Measurements from ENCODE around the gene DCN.

Gene DCN

DNA sequence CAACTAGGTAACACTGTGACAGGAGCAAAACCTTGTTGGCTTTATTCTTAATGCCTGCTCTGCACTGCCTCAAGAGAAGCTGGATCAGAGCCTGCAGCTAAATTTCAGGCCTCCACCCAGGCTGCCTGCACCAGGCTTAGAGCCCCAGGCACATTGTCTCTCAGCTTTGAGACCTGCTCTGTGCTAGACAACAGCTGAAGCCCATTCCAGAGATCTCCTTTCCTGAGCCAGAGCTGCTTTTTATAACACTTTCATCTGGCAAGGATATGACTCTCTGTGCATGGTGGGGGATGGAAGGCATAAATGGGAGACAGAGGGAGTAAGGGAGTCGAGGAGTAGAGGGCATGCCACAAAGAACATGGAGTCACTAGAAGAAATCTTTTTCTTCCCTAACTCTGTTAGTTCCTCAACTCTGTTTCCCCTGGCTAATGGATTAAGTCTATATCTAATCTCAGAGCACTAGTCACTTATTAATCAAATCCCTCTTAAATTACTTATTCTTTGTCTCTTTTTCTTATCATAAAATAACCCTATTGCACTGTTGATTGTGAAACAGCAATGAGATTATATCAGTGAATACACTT, 44.2 kb downstream of the DCN start:
- DNase-seq (ENCODE audit: low read depth) = no peak

DNA sequence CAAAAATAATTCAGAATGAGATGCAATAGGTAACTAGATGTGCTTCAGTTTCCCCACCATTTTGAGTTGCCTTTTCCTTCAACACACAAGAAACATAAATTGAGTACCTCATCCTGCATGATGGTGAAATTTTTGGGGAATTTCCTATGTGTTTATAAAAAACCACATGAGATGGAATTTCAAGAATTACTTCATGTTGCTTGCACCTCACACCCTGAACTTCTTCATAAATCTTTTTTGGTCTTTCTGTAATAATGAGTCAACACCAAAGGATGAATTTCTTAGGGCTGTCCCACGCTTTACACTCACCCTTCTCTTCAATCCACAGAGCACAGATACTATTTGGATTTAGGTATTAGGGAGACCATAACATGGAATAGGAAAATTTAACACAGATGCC, 48.7 kb downstream of the DCN start:
- no peak for DNase-seq (ENCODE audit: low read depth)

DNA sequence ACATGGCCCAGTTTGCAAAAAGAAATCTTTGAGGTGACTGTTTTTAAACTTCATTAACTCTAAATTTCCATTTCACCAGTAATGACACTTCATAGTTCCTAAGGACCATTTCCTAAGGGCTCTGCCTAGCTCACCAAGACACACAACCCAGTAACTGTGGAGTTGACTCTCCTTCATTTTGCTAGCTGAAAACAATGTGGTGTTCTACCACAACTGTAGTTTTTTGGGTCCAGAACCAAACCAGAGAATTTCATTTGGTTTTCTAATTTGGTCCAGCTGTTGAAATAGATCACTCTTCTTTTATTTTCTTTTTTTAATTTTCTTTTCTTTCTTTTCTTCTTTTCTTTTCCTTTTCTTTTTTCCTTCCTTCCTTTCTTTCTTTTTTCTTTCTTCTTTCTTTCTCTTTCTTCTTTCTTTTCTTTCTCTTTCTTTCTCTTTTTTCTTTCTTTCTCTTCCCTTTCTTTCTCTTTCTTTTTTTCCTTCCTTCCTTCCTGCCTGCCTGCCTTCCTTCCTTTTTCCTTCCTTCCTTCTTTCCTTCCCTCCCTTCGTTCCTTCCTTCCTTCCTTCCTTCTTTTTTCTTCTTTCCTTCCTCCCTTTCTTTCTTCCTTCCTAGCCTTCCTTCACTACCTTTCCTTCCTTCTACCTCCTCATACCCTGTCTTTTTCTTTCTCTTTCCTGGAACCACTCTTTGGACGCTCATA, 52.8 kb downstream of the DCN start:
- no peak for DNase-seq (ENCODE audit: low read depth)

DNA sequence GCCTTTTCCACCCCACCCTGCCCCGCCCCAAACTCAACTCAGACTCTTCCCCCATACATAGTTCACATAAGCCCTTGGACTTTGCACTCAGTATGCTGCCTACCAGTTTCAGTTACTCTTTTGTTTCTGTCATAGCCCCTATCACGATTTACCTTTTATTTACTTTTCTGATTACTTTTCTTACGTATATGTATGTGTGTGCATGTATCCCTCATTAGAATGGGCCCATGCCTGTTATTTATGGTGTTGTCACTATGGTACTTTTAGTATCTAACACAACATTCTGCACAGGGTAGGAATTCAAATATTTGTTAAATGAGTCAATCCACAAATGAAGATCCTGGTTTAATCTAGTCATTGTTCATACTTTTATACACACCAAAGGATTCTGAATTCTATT, 54.9 kb downstream of the DCN start:
- DNase-seq (ENCODE audit: low read depth) = no peak

DNA sequence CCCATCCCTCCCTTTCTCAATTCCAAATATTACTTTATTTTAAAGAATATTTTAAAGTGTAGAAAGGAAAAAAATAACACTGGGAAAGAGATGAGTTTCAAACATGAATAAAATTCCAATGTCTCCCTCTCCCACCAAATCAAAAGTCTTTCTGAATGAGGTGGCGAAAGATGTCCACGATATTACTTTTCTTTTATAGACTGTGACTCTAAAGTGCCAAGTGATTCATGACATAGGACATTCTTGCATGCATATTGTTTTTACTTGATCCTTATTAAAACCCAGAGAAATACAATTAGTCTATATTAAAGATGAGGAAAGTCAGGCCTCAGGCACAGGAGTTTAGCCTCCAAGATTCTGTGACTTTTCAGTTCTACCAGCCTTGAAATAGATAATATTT, 55.3 kb downstream of the DCN start:
- no peak for DNase-seq (ENCODE audit: low read depth)

DNA sequence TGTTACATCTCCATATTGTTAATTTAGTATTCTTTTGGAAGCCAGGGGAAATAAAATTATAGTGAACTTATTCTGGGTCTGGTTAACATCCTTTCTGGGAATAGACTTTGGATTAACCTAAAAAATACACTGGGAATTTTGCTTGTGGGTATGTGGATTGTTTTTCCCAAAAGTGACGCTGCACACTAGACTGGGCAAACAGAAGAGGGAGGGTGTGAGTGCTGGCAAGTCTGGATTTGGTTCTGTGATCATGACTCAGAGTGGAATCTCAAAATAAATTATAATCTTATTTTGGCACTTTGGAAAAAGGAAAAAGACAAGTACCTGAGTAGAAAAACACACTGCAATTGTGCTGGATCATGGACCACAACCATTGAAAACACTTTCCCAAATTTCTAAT, 56.1 kb downstream of the DCN start:
- no peak for DNase-seq (ENCODE audit: low read depth)

DNA sequence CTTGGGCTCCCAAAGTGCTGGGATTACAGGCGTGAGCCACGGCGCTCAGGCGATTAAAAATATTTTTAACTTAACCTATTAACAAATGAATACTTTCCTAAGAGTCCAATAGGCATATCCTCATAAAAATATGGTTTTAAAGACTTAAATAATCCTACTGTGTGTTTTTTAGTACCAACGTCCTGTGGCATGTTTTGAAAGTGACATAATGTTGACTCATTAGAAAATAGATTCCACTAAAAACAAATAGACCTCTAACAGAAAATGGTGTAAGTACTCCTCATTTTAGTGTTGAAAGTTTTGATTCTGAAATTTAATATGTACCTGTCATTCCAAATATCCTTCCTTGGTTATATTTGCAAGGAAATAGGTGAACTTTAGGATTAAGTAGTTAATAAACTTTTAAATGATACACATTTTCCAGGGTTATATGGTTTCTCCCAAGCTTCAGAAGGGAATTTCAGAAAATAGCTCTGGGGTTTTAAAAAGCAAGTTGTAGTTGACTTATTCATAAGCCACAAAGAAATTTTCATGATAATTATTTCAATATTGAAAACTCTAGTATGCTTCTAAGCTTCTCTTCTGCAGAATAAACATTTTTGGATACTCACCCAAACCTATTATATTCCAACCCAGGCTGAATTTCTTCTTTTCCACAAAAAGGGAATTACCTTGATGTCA, 59.2 kb downstream of the DCN start:
- DNase-seq (ENCODE audit: low read depth) = no peak

DNA sequence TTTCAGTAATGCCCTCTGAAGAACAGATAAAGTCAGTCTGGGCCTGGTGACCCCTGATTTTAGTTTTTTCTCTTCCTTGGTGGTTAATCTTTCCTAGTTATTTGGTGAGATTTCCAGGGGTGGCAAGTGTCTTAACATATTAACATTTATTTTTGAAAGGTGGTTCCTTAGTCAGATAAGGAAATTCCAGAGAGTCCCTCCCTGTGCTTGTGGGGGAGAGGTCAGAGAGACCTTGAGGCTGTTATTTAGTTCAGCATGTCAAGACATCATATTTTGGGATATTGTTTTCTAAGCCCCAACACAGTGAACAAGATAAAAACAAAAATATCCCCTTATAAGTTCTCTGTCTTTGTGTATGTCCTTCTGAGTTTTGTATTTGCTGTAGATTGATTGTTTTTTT, 61.8 kb downstream of the DCN start:
- no peak for DNase-seq (ENCODE audit: low read depth)

DNA sequence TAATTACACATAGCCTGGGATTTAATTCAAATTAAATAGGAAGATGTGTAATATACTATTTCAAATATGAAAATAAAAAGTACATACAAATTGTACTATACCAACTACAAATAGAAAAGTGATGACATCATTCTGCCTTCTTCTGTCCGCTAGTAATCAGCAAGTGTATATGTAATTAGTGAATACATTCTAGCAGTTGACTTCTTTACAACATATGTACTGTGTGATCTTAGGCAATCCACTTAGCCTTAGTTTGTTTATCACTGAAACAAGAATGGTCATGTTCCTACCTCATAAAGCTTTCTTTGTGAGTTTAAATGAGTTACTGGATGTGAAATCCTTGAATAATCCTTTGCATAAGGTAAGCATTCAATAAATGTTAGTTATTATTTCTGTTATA, 63.5 kb downstream of the DCN start:
- no peak for DNase-seq (ENCODE audit: low read depth)

DNA sequence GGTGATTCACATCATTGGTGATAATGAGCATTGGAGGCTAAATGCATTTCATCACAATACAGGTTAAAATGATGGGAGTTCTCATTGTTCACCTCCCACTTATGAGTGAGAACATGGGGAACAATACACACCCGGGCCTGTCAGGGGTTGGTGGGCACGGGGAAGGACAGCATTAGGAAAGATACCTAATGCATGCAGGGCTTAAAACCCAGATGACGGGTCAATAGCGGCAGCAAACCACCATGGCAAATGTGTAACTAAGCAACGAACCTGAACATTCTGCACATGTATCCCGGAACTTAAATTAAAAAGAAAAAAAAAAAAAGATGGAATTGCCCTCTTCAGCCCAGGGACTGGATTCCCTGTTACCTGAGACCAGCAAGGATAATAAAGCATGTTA, 69.0 kb downstream of the DCN start:
- DNase-seq (ENCODE audit: low read depth) = no peak

DNA sequence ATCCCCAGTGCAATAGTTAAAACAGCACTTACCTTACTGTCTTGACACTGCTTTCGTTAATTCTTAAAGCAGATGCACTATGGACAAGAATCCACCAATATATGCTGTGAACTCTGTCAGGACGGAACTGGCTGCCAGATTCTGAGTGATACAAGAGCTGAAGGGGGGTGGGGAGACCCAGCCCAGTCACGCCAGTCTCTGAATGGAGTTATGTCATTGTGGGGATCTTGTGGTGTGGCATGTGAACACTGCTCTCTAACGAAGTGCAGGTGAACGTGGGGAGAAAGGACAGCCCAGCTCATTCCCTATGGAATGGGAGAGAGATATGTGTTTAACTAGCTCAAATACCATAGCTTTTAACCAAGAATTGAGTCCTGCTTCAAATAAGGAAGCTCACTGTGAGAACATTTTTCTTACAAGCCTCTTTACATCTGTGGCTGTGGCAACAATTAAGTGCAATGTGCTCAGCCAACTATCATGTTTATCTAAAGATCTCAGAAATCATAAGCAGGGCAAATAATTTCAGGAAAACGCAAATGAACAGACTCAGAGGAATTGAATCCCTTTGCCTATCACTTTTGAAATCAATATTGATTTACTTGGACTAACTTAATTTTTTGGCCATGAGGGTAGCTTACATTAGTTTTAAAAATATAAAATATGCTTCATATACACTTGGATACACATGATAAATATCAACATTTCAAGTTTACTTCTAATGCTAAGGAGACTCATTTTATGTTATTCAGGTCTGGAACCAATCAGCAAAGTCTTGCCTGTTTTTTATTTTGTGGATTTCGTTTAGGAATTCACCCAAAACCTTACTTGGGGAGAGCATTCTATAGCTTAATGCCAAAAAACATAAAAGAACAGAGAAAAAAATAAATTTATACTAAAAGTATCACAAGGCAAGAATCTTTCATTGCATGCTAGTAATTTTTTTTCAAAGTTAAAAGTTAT, 71.0 kb downstream of the DCN start, which contains the start of gene LUM:
Gene LUM, minus strand, starts transcription at position 129 of the 960 bp plus-strand sequence. CDS start 2,515 bp downstream, outside the sequence.
- no peak for DNase-seq (ENCODE audit: low read depth)

DNA sequence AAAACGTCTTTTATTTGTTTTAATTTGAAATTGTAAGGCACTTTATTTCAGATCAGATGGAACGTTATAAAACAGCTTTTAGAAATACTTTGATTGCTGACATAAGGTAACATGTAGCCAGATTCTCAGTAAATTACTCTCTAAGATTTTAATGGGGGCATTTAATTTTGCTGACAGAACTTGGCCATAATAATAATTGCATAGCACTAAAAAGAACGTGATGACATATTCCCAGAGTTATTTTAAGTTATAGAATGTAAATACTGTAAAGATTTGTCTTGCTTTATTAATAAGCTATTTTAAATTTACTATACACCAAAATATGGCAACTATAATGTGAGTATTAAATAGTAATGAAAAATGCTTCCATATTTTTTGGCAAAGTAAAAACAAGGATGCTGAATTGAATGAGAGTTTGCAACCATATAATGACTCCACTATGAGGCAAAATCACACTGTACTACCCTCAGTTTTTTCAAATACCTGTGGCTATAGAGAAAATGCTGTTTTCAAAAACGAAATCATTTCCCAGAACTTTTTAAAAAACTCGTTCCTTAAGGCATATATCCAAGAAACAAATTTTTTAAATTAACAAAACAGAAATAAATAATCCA, 72.2 kb downstream of the DCN start:
- no peak for DNase-seq (ENCODE audit: low read depth)

DNA sequence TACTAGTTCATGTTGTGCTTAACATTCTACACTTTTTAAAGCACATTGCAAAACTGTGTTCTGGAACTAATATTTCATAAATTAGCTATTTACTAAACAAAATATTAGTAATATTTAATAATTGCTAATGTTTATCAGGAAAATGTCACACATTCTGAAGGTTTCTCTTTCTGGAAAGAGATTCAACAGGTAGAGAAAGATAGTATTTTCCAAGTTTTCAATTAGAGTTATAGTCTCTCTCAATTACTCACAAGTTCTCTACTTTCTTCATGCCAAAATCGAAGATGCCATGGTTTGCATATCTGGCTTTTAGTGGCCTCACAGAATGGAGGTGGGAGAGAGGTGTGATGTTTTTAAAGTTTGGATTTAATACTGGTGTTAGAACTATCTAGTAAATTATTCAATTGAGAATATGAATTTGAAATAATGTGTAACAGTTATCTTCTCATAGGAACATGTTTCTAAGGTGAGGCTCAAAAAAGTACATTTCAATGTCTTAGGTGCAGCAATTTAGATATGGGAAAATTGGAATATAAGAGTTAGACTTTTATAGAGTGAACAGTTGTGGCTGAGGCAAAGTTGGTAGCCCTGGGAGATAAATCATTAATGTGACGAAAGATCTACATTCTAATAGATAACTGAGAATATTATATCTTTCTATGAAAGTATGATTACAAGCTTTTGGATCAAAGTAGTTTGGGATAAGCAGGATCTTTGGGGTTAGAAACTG, 72.9 kb downstream of the DCN start:
- no peak for DNase-seq (ENCODE audit: low read depth)

DNA sequence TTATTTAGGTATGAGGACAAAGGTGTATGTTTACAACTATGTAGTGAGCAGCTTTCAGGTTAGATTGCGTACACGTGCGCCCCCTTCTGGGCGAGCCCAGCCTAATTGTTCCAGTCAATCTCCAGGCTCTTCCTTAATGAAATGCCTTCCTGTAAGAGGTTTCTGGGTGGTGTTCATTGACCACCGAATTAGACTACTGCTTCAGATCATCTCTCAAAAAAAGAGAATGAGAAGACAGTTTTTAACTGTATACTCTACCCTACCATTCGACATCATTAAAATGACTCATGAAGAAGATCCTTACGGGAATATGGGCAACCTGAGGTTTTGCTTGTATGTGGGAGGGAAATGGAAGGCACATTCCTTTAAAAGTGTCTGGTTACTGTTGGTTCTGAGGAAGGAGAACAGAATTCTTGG, 73.5 kb downstream of the DCN start:
- DNase-seq (ENCODE audit: low read depth) = no peak

DNA sequence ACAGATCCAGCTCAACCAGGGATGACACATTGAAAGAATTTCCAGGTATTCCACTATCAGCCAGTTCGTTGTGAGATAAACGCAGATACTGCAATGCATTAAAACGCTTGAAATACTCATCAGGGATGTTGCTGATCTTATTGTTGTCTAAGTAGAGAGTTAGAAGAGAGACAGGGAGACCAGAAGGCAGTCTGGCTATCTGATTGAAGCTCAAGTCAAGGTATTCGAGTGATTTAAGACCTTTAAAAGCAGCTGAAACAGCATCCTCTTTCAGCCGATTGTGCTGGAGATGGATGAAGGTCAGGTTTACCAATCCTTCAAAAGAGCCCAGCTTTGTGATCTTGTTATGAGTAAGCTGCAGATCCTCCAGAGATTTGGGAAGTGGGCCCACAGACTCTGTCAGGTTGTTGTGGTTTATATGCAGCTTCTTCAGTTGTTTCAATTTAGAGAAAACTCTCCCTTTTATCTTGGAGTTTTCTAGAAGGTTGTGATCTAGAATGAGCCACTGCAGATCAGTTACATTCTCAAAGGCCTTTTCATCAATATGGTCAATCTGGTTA, 74.3 kb downstream of the DCN start:
- DNase-seq (ENCODE audit: low read depth) = no peak

DNA sequence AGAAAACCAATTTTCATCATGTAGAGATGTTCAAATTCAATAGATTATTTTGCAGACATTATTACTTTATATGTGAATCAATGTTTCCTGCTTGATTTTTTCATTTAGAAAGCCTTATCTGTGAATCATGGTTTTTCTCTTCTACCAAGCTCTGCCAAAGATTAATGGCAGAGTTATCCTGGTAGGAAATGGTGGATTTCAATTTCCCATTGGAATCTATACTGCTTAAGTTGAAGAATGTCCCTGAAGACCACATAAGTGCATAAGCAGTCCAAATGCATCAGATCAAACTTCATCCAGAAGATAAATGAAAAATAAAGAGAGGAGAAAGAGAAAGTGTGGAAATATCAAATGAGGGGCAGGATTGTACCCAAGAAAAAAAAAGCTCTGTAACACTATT, 76.3 kb downstream of the DCN start:
- no peak for DNase-seq (ENCODE audit: low read depth)

DNA sequence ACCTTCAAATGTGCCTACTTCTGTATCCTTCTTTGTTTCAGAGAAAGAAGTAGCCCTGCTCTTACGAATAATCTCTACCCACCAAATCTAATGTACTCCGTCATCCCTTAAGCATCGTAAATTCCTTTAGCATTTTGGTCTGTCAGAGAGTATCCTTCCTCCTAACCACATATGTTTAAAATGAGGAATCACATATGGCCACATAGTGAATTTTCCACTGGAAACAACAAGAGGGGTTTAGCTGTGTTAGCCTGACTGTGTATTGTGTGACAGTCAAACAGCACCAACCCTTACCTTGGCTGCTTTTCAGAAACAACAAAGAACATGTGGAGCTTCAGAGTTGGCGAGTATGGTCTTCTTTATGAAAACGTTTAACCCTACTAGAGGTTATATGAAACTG, 76.8 kb downstream of the DCN start:
- DNase-seq (ENCODE audit: low read depth) = no peak

DNA sequence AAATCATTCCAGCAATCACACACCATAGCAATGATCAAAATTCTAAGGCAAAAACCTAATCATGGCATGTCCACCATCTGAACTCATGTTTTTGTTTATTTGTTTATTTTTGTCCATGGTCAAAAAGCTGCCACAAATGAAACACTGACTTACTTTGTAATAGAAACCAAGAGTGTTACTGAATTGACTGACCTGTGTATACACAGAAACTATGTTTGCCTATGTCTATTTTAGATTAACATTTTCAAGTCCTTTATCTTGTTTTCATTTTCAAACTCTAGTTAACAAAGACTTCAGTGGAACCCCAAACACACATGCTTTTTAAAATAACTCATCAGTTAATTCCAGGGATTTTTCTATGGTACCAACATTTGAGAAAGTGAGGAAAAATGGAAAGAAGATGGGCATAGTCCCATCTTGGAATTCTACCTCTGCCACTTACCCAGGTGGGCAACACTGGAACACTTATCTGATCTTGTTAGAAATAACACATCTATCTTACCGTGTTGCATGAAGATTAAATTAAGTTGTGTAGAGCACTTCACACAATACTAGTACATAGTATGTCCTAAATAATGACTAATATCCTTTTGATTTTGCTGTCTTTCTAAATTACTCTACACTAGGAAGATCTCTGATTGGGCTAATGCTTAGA, 77.7 kb downstream of the DCN start:
- no peak for DNase-seq (ENCODE audit: low read depth)

DNA sequence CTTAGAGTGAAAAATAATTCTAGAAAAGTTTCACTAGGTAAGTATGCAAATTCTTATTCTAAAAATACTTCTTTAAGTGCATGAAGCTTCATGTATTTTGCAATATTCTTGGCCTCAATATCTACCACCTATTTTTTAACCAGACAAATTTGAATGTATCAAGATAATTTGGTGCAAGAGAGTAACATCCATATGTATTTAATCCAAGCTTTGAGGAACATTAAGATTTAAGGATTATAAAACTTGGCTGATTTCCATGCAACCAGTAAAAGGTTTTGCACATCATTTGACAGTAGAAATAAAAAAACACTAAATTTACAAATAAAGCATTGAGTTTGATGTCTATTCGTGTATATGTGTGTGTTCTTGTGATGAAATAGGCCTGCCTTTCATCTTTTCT, 79.0 kb downstream of the DCN start:
- no peak for DNase-seq (ENCODE audit: low read depth)

DNA sequence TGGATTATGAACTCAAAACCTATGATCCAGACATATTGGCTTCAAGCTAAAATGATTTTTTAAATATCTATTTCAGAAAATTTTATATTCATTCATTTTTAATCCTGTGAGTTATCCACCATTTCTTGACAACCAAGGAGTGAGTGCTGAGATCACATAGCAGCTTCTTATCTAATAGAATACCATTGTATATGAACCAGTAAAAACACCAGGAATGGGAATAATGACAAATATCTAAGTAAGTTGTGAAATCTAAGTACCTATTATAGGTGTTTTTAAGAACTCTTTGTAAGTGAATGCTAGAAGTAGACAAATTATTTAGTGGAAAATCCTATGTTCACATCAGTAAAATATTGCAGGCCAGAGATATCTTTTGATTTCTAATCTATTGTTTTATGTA, 79.5 kb downstream of the DCN start:
- no peak for DNase-seq (ENCODE audit: low read depth)
